ENCODE data around the gene PLK1.

PLK1 gene

DNA sequence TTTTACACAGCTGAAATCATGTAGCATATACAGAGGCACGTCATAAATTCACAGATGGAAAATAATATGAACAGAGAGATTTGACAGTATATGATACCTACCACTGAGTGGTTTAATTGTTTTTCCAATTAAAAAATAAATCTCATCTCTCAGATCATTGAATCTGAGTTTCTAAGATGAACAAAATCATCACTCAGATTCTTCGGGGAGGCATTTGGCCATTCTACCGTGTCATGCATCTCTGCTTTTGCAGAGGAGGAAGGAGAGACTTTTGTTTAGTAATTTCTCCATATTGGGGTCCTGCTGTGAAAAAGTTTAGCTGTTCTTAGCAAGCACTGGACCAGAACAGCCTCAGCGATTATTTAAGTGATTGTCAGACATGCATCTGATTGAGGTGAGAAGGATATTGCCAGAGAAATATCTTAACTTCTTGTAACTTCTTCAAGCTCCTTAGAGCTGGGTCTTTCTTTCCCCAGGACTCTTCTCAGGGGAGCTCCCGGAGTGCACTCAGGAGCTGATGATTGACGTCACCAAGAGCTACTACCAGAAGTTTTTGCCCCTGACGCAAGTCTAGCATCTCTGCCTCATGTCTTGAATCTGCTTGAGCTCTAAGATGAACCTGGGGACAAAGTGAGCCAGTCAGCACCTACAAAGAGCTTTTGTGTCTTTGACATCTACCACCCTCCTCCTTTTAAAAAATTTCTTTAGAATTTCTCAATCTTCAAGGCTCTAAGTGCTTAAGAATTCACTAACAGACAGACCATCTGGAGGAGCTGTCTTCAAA is 11.9 kb upstream of the PLK1 start:
- no peak overlapping the region for H3K4me3 ChIP-seq (ENCODE audit: low read depth, low read length)
- TF ChIP-seq, protein P1, sequence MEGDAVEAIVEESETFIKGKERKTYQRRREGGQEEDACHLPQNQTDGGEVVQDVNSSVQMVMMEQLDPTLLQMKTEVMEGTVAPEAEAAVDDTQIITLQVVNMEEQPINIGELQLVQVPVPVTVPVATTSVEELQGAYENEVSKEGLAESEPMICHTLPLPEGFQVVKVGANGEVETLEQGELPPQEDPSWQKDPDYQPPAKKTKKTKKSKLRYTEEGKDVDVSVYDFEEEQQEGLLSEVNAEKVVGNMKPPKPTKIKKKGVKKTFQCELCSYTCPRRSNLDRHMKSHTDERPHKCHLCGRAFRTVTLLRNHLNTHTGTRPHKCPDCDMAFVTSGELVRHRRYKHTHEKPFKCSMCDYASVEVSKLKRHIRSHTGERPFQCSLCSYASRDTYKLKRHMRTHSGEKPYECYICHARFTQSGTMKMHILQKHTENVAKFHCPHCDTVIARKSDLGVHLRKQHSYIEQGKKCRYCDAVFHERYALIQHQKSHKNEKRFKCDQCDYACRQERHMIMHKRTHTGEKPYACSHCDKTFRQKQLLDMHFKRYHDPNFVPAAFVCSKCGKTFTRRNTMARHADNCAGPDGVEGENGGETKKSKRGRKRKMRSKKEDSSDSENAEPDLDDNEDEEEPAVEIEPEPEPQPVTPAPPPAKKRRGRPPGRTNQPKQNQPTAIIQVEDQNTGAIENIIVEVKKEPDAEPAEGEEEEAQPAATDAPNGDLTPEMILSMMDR (IDR thresholded peaks at IDR 0.05; ENCODE audit: low read depth, low read length), result no peak
- H3K36me3 ChIP-seq, result peaks cover 69% of the 10 kb centered on the region
- H3K4me1 ChIP-seq, result no peaks in the 10 kb centered on the region
- no peaks in the 10 kb centered on the region for H3K9me3 ChIP-seq
- DNase-seq, result no peak
- H3K27me3 ChIP-seq, result no peaks in the 10 kb centered on the region

DNA sequence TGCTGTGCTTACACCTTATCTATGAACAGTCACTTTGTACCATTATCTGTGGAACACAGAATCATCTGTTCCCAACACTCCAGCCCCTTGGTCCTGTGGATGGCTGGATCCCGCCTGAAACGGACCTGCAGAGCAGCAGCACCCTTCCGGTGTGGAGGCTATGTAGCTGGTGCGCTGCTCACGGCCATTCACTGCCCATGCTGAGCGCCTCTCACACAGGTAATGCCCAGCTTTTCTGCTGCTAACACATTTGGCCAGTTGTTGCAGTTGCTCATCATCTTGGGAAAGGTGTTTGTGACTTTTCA is 11.4 kb upstream of the PLK1 start:
- Histone ChIP-seq H3K9me3 (no peaks in the 10 kb centered on the region), H3K27me3 (no peaks in the 10 kb centered on the region), H3K4me1 (no peaks in the 10 kb centered on the region), H3K36me3 (peaks cover 69% of the 10 kb centered on the region), H3K4me3 (ENCODE audit: low read depth, low read length) (no peak overlapping the region)
- no peak for DNase-seq
- TF ChIP-seq, protein P1 (IDR thresholded peaks at IDR 0.05; ENCODE audit: low read depth, low read length), result no peak

DNA sequence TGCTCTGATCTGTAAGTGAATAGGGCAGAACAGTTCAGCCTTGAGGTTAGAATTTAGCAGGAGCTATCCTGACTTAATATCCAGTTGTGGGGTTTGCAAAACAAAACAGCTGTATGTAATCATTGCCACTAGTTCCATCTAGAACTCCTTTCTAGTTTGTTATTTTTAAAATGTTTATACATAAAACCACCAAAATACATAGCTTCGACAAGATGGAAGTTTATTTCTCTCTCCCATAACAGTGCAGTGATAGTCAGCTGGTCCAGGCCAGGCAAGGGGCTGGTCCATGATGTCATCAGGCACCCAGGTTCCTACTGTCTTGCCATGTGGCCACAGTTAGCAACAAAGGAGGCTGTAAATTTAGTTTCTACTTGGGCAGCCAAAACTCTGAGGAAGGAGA is 10.5 kb upstream of the PLK1 start:
- H3K9me3 ChIP-seq, result no peaks in the 10 kb centered on the region
- H3K36me3 ChIP-seq, result peaks cover 64% of the 10 kb centered on the region
- no peaks in the 10 kb centered on the region for H3K27me3 ChIP-seq
- no peak overlapping the region for H3K4me3 ChIP-seq (ENCODE audit: low read depth, low read length)
- TF ChIP-seq, protein P1 (IDR thresholded peaks at IDR 0.05; ENCODE audit: low read depth, low read length), result no peak
- DNase-seq, result no peak
- no peaks in the 10 kb centered on the region for H3K4me1 ChIP-seq

DNA sequence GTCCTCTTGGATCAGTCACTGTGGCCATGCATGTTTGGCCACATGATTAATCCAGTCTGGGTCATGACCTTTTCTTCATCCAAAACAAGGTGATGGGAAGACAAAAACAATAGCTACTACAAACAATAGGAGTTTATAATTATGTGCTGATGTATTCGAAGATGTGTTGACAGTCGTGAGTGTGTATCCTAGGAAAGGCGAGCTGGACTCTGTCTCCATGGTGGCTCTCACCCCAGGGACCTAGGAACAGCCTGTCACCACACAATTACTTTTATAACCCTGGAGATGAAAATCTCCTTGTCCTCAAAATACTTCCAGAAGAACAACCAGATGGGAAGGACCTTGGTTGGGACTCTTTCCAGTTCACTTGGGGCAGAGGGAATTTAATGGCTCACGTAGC is 9.8 kb upstream of the PLK1 start:
- no peaks in the 10 kb centered on the region for H3K27me3 ChIP-seq
- H3K36me3 ChIP-seq, result peaks cover 61% of the 10 kb centered on the region
- TF ChIP-seq, protein P1 (IDR thresholded peaks at IDR 0.05; ENCODE audit: low read depth, low read length), result no peak

DNA sequence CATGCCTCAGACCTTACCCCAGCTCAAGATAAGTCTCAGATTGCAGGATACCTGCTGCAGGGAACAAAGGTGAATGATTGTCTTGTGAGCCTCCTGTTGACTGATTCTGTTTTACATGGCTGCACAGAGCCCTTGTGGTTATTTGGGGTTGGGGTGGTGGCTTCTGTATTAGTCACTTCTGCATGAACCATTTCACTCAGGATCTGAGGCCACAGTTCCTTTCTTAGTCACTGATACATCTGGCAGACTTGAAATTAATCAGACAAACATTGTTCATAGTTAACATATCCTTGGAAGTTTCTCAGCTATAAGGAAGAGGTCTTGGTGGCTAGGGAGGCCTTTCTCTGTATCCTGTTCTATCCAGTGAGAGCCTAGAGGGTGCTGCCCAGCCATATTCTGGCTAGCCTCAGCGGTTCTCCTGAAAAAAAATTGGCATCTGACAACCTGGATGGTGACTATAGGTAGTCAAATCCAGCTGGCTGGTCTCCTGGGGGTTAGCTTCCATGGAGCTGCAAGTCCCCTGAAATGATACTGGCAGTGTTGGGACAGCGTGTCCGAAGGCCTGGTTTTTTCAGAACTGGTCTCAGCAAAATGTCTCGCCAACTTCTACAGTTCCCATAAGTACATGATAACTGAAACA is 8.4 kb upstream of the PLK1 start:
- TF ChIP-seq, protein P1 (IDR thresholded peaks at IDR 0.05; ENCODE audit: low read depth, low read length), result no peak
- H3K27me3 ChIP-seq, result no peaks in the 10 kb centered on the region
- H3K4me1 ChIP-seq, result no peaks in the 10 kb centered on the region
- no peak overlapping the region for H3K4me3 ChIP-seq (ENCODE audit: low read depth, low read length)
- DNase-seq, result no peak
- no peaks in the 10 kb centered on the region for H3K9me3 ChIP-seq
- peaks cover 49% of the 10 kb centered on the region for H3K36me3 ChIP-seq

More for the DNA sequence above, 9.8 kb upstream of the PLK1 start:
- Histone ChIP-seq H3K4me1 (no peaks in the 10 kb centered on the region), H3K4me3 (ENCODE audit: low read depth, low read length) (no peak overlapping the region), H3K9me3 (no peaks in the 10 kb centered on the region)
- DNase-seq, result no peak

DNA sequence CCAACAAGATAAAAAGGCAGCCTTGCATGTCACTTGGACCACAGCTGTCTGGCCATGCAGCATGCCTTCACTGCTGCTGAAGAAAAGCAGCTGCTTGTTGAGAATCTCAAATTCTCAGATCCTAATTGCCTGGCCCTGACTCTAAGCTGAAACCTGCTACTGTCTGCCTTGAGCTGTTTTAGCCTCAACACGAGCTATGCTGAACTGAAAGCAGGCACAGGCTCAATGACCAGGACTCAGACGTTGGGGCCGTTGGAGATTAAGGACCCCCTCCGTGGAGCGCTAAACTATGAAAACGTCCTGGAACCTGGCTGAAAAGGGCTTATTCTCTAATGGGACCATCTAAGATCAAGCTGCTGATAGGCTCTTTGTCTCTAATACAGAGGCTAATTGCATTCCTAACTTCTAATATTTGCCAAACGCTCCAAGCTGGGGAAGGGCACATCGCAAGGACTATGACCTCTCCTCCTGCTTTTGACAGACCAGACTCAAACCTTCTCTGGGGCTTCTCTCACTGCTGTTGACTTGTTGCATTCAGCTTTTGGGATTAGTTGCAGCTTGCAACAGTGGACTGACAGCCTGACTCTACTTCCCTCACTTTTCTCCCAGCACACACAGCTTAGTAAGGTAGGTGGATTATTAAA is 4.6 kb upstream of the PLK1 start:
- Histone ChIP-seq H3K27me3 (no peaks in the 10 kb centered on the region), H3K9me3 (no peaks in the 10 kb centered on the region), H3K4me3 (ENCODE audit: low read depth, low read length) (no peak overlapping the region), H3K4me1 (no peaks in the 10 kb centered on the region), H3K36me3 (peaks cover 23% of the 10 kb centered on the region)
- no peak for DNase-seq
- TF ChIP-seq, protein P1 (IDR thresholded peaks at IDR 0.05; ENCODE audit: low read depth, low read length), result no peak
